K562 (cell line): ENCODE data around the gene RASAL1. TPM values are rescaled to one million over a fixed set of nuclear protein-coding genes. Genes with fewer than 3 reads are reported as not detected.

Experiments used
- ATAC-seq: fragments of 200-7000 bp; cut with Tn5 transposase; 3 replicates; pipeline ENCODE4 v1.9.1; 2020; ENCODE audit warnings: moderate library complexity
- BruUV-seq: library from RNA; stranded (reverse); fragments of 400-500 nt; replicated peaks from 2 replicates; lab custom pipeline; 2021; lab: Mats Ljungman, UMichigan
- CTCF ChIA-PET: fragments of 300-600 bp; formaldehyde crosslinking; extraction: SDS; loops from one replicate; lab custom pipeline; 2021; ENCODE audit warnings: low intra/inter-chr PET ratio; lab: Yijun Ruan, JAX
- POLR2A ChIA-PET: fragments of 300-600, 350-650 bp; sonication (Branson Sonifier 250); formaldehyde crosslinking; extraction: SDS; loops from one replicate; lab custom pipeline; 2021; ENCODE audit warnings: antibody characterized with exemption, inconsistent platforms; lab: Yijun Ruan, JAX
- DNase-seq, 4 experiments: peaks; one replicate each; pipeline versions ENCODE4 v3.0.0 to v3.0.0-alpha.2; 2011 to 2018; ENCODE audit warnings: low spot score in 3 of 4, mixed read lengths in 3 of 4; ENCODE audit errors: extremely low read depth in 1 of 4
- FAIRE-seq: peaks from 2 replicates; lab custom pipeline; 2011; peaks lifted over from hg19 to GRCh38; lab: Jason Lieb, UNC
- H2AFZ ChIP-seq: 2 replicates; pipeline ENCODE4 v1.6.0; 2011; ENCODE audit warnings: low read depth, low read length, control low read depth, inconsistent platforms
- H3K27ac ChIP-seq: fragments of 200-600 bp; 3 replicates; pipeline ENCODE4 v1.8.0; 2011; ENCODE audit warnings: low read depth, mild to moderate bottlenecking, control low read depth, inconsistent platforms, low read length, moderate library complexity, mixed read lengths; ENCODE audit errors: extremely low read depth
- H3K27me3 ChIP-seq, 2 experiments: fragments of 300-600 bp in 1 of 2; 2 replicates in 1 of 2; 3 replicates in 1 of 2; pipeline versions ENCODE4 v1.6.0 to v1.8.0; 2011; ENCODE audit warnings: inconsistent platforms in 2 of 2, low read length in 2 of 2, mild to moderate bottlenecking in 1 of 2, mixed read lengths in 1 of 2, moderate library complexity in 1 of 2; ENCODE audit not compliant: control insufficient read depth in 2 of 2, insufficient read depth in 2 of 2
- H3K36me3 ChIP-seq: fragments of 300-600 bp; 3 replicates; pipeline ENCODE4 v1.8.0; 2011; ENCODE audit warnings: mild to moderate bottlenecking, low read length, inconsistent platforms; ENCODE audit not compliant: control insufficient read depth, insufficient read depth
- H3K4me1 ChIP-seq, 2 experiments: fragments of 200-600 bp in 1 of 2; replicated peaks in 1 of 2; 2 replicates in 1 of 2; 3 replicates in 1 of 2; pipeline versions ENCODE4 v1.5.1 to v1.8.0; 2011; ENCODE audit warnings: inconsistent platforms in 2 of 2, low read length in 2 of 2, mild to moderate bottlenecking in 1 of 2, mixed read lengths in 1 of 2, moderate library complexity in 1 of 2; ENCODE audit not compliant: control insufficient read depth in 2 of 2, insufficient read depth in 2 of 2
- H3K4me2 ChIP-seq: 2 replicates; pipeline ENCODE4 v1.6.1; 2011; ENCODE audit warnings: low read length, control low read depth, inconsistent platforms, mixed read lengths; ENCODE audit not compliant: insufficient read depth
- H3K4me3 ChIP-seq: fragments of 200-600 bp; sonication (generic), shearing (Covaris generic); 2 replicates; pipeline ENCODE4 v1.5.1; 2016; ENCODE audit warnings: control low read depth, inconsistent platforms
- H3K79me2 ChIP-seq: fragments of 200-600 bp; 3 replicates; pipeline ENCODE4 v1.8.0; 2011; ENCODE audit warnings: low read length, inconsistent platforms; ENCODE audit not compliant: control insufficient read depth, insufficient read depth
- H3K9ac ChIP-seq, 2 experiments: 2 replicates each; pipeline versions ENCODE4 v1.6.0 to v1.6.1; 2011; ENCODE audit warnings: low read depth in 2 of 2, low read length in 2 of 2, control low read depth in 1 of 2, inconsistent platforms in 1 of 2, mild to moderate bottlenecking in 1 of 2, mixed read lengths in 1 of 2; ENCODE audit not compliant: insufficient read depth in 1 of 2
- H3K9me1 ChIP-seq: one replicate; pipeline ENCODE4 v1.6.0; 2011; ENCODE audit warnings: inconsistent platforms, mild to moderate bottlenecking, low read length, moderate library complexity; ENCODE audit not compliant: control insufficient read depth, insufficient read depth
- H3K9me3 ChIP-seq: replicated peaks from 2 replicates; pipeline ENCODE4 v1.5.1; 2011; ENCODE audit warnings: low read depth, low read length, inconsistent platforms; ENCODE audit not compliant: control insufficient read depth, insufficient read depth
- H4K20me1 ChIP-seq: replicated peaks from 2 replicates; pipeline ENCODE4 v1.6.1; 2011; ENCODE audit warnings: low read length, inconsistent platforms, mixed read lengths; ENCODE audit not compliant: control insufficient read depth, insufficient read depth
- CAMTA2 ChIP-seq: fragments of 250-450 bp; sonication (Bioruptor Pico); conservative IDR thresholded peaks from 2 replicates; pipeline ENCODE4 v1.5.1; 2022
- CBX3 ChIP-seq, 2 experiments: IDR thresholded peaks; 1 replicate in 1 of 2; 2 replicates in 1 of 2; pipeline ENCODE4 v1.6.1; 2012; ENCODE audit warnings: inconsistent platforms in 2 of 2, low read length in 2 of 2, borderline replicate concordance in 1 of 2, control low read depth in 1 of 2
- HLTF ChIP-seq: fragments of 450-650 bp; IDR thresholded peaks from 2 replicates; pipeline ENCODE4 v1.6.1; 2016
- JUND ChIP-seq, 2 experiments: IDR thresholded peaks; 2 replicates in 1 of 2; 3 replicates in 1 of 2; pipeline ENCODE4 v1.6.1; 2011; ENCODE audit warnings: borderline replicate concordance in 2 of 2, low read depth in 2 of 2, low read length in 2 of 2, improper control_type of control experiment in 1 of 2, missing biosample characterization in 1 of 2, missing genetic modification characterization in 1 of 2, missing genetic modification reagents in 1 of 2
- MBD2 ChIP-seq: sonication (generic); IDR thresholded peaks from 2 replicates; pipeline ENCODE4 v1.6.1; 2016; ENCODE audit warnings: low read depth, borderline replicate concordance
- NFATC3 ChIP-seq: fragments of 450-650 bp; IDR thresholded peaks from 2 replicates; pipeline ENCODE4 v1.6.1; 2017; ENCODE audit warnings: mild to moderate bottlenecking
- NR2C1 ChIP-seq, 2 experiments: fragments of 450-650 bp; IDR thresholded peaks; 2 replicates each; pipeline ENCODE4 v1.6.1; 2017; ENCODE audit warnings: mild to moderate bottlenecking in 2 of 2, antibody characterized with exemption in 1 of 2, inconsistent platforms in 1 of 2, missing compliant biosample characterization in 1 of 2, missing genetic modification characterization in 1 of 2
- NR2C2 ChIP-seq, 2 experiments: fragments of 200-800 bp in 1 of 2; sonication (Bioruptor generic) in 1 of 2; sonication (generic) in 1 of 2; formaldehyde crosslinking in 1 of 2; IDR thresholded peaks; 2 replicates each; pipeline versions ENCODE4 v1.6.1 to v1.8.0; 2016 to 2022; ENCODE audit warnings: mild to moderate bottlenecking in 1 of 2, missing compliant biosample characterization in 1 of 2, missing genetic modification characterization in 1 of 2, missing genetic modification reagents in 1 of 2
- PCBP1 ChIP-seq: fragments of 200-400 bp; formaldehyde crosslinking; IDR thresholded peaks from 2 replicates; pipeline ENCODE4 v1.6.1; 2018; ENCODE audit warnings: mild to moderate bottlenecking, low read depth, low read length; ENCODE audit not compliant: poor library complexity, severe bottlenecking
- POLR2G ChIP-seq: fragments of 200-400 bp; formaldehyde crosslinking; IDR thresholded peaks from 2 replicates; pipeline ENCODE4 v1.6.1; 2017; ENCODE audit warnings: low read depth, mild to moderate bottlenecking, antibody characterized with exemption, low read length, moderate library complexity
- RBM34 ChIP-seq: fragments of 200-400 bp; formaldehyde crosslinking; IDR thresholded peaks from 2 replicates; pipeline ENCODE4 v1.6.1; 2018; ENCODE audit warnings: low read length, borderline replicate concordance; ENCODE audit not compliant: insufficient read depth
- SFPQ ChIP-seq: fragments of 200-400 bp; formaldehyde crosslinking; IDR thresholded peaks from 2 replicates; pipeline ENCODE4 v1.6.1; 2017; ENCODE audit warnings: mild to moderate bottlenecking, low read depth, low read length, moderate library complexity
- SRSF1 ChIP-seq: fragments of 200-400 bp; formaldehyde crosslinking; IDR thresholded peaks from 2 replicates; pipeline ENCODE4 v1.6.1; 2017; ENCODE audit warnings: mild to moderate bottlenecking, low read depth, low read length, moderate library complexity
- STAT5B ChIP-seq: fragments of 250-450 bp; sonication (Bioruptor Pico); IDR thresholded peaks from 2 replicates; pipeline ENCODE4 v1.8.0; 2021; ENCODE audit warnings: mild to moderate bottlenecking, inconsistent platforms
- ZNF217 ChIP-seq: sonication (generic); formaldehyde crosslinking; IDR thresholded peaks from 2 replicates; pipeline ENCODE4 v1.8.0; 2022; ENCODE audit warnings: mild to moderate bottlenecking, missing genetic modification reagents
- ZNF584 ChIP-seq: fragments of 200-800 bp; sonication (Bioruptor generic); IDR thresholded peaks from 2 replicates; pipeline ENCODE4 v1.6.1; 2016; ENCODE audit warnings: low read depth, mild to moderate bottlenecking, missing genetic modification characterization, missing compliant biosample characterization
- WGBS: fragments of 100-300 bp; shearing (Covaris generic); methylation state at CpG from one replicate; pipeline ENCODE4 v1.1.6; 2016; ENCODE audit warnings: low coverage, mixed read lengths; ENCODE audit not compliant: insufficient coverage; ENCODE audit errors: missing lambda C conversion rate; 5-methylcytosine and 5-hydroxymethylcytosine counted together
- in situ Hi-C: fragments of 300-500 bp; cut with MboI; formaldehyde crosslinking; loops from 4 replicates; pipeline ENCODE4 v1.15.0; 2018; ENCODE audit warnings: inconsistent platforms, mixed read lengths
- intact Hi-C: fragments of 100-400 bp; cut with micrococcal nuclease; formaldehyde crosslinking; loops from 2 replicates; pipeline ENCODE4 v1.14.2; 2022
- polyA plus RNA-seq, 8 experiments: library from polyadenylated mRNA; depleted of rRNA in 4 of 8; stranded (reverse) in 5 of 8; unstranded in 3 of 8; fragments of >200 nt; fragmentation: Nextera tagmentation in 2 of 8; fragmentation: Illumina TruSeq in 1 of 8; extraction: Ambion mirVana in 2 of 8; extraction: Trizol in 1 of 8; gene quantifications; 2 replicates each; pipeline versions ENCODE4 v1.2.1 to v1.2.3, GENCODE V29; 2011 to 2014; ENCODE audit warnings: inconsistent platforms in 1 of 8, missing spikeins in 1 of 8
- total RNA-seq, 7 experiments: library from RNA; depleted of rRNA in 6 of 7; stranded (reverse); fragments of >200 nt in 6 of 7; fragmentation: Illumina TruSeq in 2 of 7; extraction: Trizol in 2 of 7; gene quantifications; 2 replicates each; pipeline versions ENCODE4 v1.2.1 to v1.2.3, GENCODE V29; 2011 to 2021; ENCODE audit warnings: low replicate concordance in 1 of 7

The RASAL1 gene
- total and polyA plus RNA-seq, 9 of the 15 experiments (the other 6 are each of a cell fraction or from before 2014, with no cell fraction given) = 0.06 to 0.16 (median 0.14) TPM; not detected in 6

- TF ChIP-seq SFPQ = no peak
These were observed 40.8 kb downstream of the RASAL1 start (continued) for GRCh38 chr12:113094738-113095137.

- FAIRE-seq (no peak), ATAC-seq (peak; percentile 39), DNase-seq (no peak)
- H3K4me1 ChIP-seq = peaks cover 2 to 32% of the 10 kb centered on the region in 2 experiments; a peak in 3 of 5 replicates
- no peak overlapping the region for H3K9ac ChIP-seq
- peaks cover 0 to 49% of the 10 kb centered on the region in 2 experiments for H3K27me3 ChIP-seq
- POLR2A ChIA-PET = interaction anchor here (0.7 kb wide), 1 partner anchor 13 kb away, joined by 3 read pairs; no protein-coding TSS in a partner anchor
- BruUV-seq = no TSS peak
- H3K4me2 ChIP-seq = peak overlapping the region; percentile 49
- H3K27ac ChIP-seq = no peak overlapping the region
- intact Hi-C loops (no loop called here), in situ Hi-C loops (no loop called here)
- H3K79me2 ChIP-seq = no peaks in the 10 kb centered on the region
- 26% methylated on average over 25 of the region's 32 CpGs for WGBS
- CTCF ChIA-PET = no interaction called here
- H3K36me3 ChIP-seq = no peaks in the 10 kb centered on the region
- peaks cover 13% of the 10 kb centered on the region; the same call in 1 of the 2 replicates for H4K20me1 ChIP-seq
- no peak overlapping the region for H3K4me3 ChIP-seq
- no peaks in the 10 kb centered on the region for H3K9me3 ChIP-seq
- H2AFZ ChIP-seq = no peak overlapping the region
- no peaks in the 10 kb centered on the region for H3K9me1 ChIP-seq
- TF ChIP-seq SRSF1 (no peak), POLR2G (no peak), CAMTA2 (no peak), JUND (IDR thresholded peaks at IDR 0.05; ENCODE audit: borderline replicate concordance, low read depth, low read length) (no peak), JUND (tag; IDR thresholded peaks at IDR 0.05; ENCODE audit: borderline replicate concordance, low read depth, low read length) (no peak), PCBP1 (peak; percentile 21), STAT5B (CRISPR knock-in tag) (no peak), ZNF584 (CRISPR knock-in tag) (no peak), RBM34 (no peak), CBX3 (IDR thresholded peaks at IDR 0.05; ENCODE audit: borderline replicate concordance in 1 of 2, low read length in 2 of 2) (no peak), NR2C1 (IDR thresholded peaks at IDR 0.05) (peak; percentile 91), NR2C1 (tag; IDR thresholded peaks at IDR 0.05) (peak; percentile 94), MBD2 (no peak), NFATC3 (no peak), ZNF217 (CRISPR knock-in tag) (no peak), HLTF (no peak), NR2C2 (CRISPR knock-in tag; IDR thresholded peaks at IDR 0.05) (peak; percentile 54; the same call in 1 of the 2 replicates), NR2C2 (tag; IDR thresholded peaks at IDR 0.05) (peak; percentile 86)
These were observed 42.0 kb downstream of the RASAL1 start for GRCh38 chr12:113093409-113094101.
